ENCODE data around the gene SIT1.

The SIT1 gene

GRCh38 chr9:35609001-35609819 is 41.5 kb downstream of the SIT1 start:
- peak overlapping the region; percentile 14 for H3K9ac ChIP-seq (ENCODE audit: low read depth, low read length)
- no peaks in the 10 kb centered on the region for H3K27me3 ChIP-seq (ENCODE audit: control insufficient read depth, insufficient read depth, low read length)
- peak overlapping the region; percentile 6 for H3K4me2 ChIP-seq (ENCODE audit: low read length)
- peaks cover 27% of the 10 kb centered on the region for H3K36me3 ChIP-seq (ENCODE audit: insufficient read depth, low read length)
- no peak overlapping the region for H3K4me3 ChIP-seq (ENCODE audit: low read length)
- peaks cover 38% of the 10 kb centered on the region for H3K4me1 ChIP-seq (ENCODE audit: control insufficient read depth, insufficient read depth, low read length)
- H3K9me3 ChIP-seq (replicated peaks; ENCODE audit: low read length) = no peaks in the 10 kb centered on the region

GRCh38 chr9:35608221-35608620 is 42.5 kb downstream of the SIT1 start:
- H3K4me2 ChIP-seq (ENCODE audit: low read length) = no peak overlapping the region
- H3K9ac ChIP-seq (ENCODE audit: low read depth, low read length) = no peak overlapping the region
- H3K4me3 ChIP-seq (ENCODE audit: low read length) = no peak overlapping the region
- peaks cover 27% of the 10 kb centered on the region for H3K36me3 ChIP-seq (ENCODE audit: insufficient read depth, low read length)
- H3K27me3 ChIP-seq (ENCODE audit: control insufficient read depth, insufficient read depth, low read length) = no peaks in the 10 kb centered on the region
- H3K9me3 ChIP-seq (replicated peaks; ENCODE audit: low read length) = no peaks in the 10 kb centered on the region
- H3K4me1 ChIP-seq (ENCODE audit: control insufficient read depth, insufficient read depth, low read length) = peaks cover 43% of the 10 kb centered on the region

GRCh38 chr9:35606726-35607125 is 44.0 kb downstream of the SIT1 start:
- peak overlapping the region; percentile 69 for H3K4me3 ChIP-seq (ENCODE audit: low read length)

DNA sequence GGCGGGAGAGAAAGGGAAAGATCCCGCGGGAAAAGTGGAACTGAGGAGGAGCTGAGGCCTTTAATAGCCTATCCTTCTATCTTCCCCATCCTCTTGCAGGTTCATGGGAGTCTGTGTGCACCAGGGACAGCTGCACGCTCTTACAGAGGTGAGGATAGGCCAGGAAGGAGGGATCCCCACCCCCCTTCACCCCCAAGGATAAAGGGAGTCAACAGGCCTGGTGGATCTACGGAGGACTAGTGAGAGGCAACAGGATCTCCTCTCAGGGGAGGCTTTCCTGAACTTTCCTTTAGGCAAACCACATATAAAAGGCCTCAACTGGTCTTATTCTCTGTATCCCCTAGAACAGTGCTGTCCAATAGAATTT is 44.6 kb downstream of the SIT1 start:
- Histone ChIP-seq H3K9ac (ENCODE audit: low read depth, low read length) (peak overlapping the region; percentile 85), H3K4me2 (ENCODE audit: low read length) (peak overlapping the region; percentile 88), H3K9me3 (replicated peaks; ENCODE audit: low read length) (no peaks in the 10 kb centered on the region), H3K36me3 (ENCODE audit: insufficient read depth, low read length) (peaks cover 27% of the 10 kb centered on the region), H3K27me3 (ENCODE audit: control insufficient read depth, insufficient read depth, low read length) (no peaks in the 10 kb centered on the region), H3K4me3 (ENCODE audit: low read length) (peak overlapping the region; percentile 69), H3K4me1 (ENCODE audit: control insufficient read depth, insufficient read depth, low read length) (peaks cover 50% of the 10 kb centered on the region)

More at GRCh38 chr9:35606726-35607125, 44.0 kb downstream of the SIT1 start:
- peaks cover 50% of the 10 kb centered on the region for H3K4me1 ChIP-seq (ENCODE audit: control insufficient read depth, insufficient read depth, low read length)
- peaks cover 27% of the 10 kb centered on the region for H3K36me3 ChIP-seq (ENCODE audit: insufficient read depth, low read length)
- peak overlapping the region; percentile 88 for H3K4me2 ChIP-seq (ENCODE audit: low read length)
- no peaks in the 10 kb centered on the region for H3K27me3 ChIP-seq (ENCODE audit: control insufficient read depth, insufficient read depth, low read length)
- H3K9ac ChIP-seq (ENCODE audit: low read depth, low read length) = peak overlapping the region; percentile 85
- H3K9me3 ChIP-seq (replicated peaks; ENCODE audit: low read length) = no peaks in the 10 kb centered on the region

DNA sequence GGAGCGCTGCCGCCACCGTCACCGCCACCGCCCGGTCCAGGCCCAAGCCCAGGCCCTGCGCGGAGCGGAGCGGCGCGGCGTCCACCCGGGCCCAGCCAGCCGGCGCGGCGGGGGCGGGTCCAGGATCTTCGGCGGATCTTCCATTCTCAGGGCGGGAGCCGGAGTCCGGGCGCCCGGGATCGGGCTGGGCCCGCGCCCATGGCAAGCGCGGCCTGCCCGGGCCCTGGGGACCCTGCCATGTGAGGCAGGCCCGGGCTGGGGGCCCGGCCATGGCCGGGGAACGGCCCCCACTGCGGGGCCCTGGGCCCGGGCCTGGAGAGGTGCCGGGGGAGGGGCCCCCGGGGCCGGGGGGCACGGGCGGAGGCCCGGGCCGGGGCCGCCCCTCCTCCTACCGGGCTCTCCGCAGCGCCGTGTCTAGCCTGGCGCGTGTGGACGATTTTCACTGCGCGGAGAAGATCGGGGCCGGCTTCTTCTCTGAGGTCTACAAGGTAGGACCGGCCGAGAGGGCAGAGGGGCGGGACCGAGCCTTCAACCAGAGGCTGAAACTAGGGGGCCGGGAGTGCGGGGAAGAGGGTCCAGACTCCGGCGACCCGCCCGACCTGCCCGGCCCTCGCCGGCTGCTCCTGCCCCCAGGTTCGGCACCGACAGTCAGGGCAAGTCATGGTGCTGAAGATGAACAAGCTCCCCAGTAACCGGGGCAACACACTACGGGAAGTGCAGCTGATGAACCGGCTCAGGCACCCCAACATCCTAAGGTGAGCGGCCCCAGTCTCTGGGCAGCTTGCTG is 45.2 kb downstream of the SIT1 start:
- H3K4me1 ChIP-seq (ENCODE audit: control insufficient read depth, insufficient read depth, low read length) = peaks cover 50% of the 10 kb centered on the region

DNA sequence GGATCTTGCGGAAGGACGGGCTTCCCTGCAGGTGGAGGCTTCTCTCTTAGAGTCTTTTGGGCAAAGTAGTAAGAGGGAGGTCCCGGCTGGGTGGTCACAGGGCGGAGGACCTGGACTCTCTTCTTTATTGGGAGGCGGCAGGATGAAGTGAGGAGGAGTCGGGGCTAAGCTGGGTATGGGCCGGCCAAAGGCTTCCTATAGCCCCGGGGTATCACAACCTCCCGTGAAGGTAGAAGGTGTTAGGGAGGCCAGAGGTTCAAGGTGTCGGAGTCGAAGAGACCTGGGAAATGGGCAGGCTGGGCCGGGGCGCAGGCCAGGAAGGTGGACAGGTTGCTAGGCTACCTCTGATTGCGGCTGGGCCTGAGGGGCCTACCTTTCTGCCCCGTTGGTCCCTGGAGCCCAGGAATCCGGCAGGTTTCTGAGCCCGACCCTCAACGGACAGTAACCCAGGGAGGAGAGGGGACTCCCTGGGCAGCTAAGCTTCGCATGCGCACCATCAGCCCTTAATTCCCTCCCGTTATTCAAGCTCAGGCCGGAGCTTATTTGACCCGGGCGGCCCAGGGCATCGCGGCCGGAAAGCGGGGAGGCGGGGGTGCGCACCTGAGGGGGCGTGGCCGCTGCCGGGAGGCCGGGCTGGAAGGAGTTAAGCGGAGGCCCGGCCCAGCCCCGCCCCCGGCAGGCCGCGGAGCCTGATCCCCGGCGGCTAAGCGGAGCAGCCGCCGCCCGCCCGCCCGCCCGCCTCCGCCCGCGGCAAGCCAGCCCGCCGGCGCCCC is 46.0 kb downstream of the SIT1 start, which contains the start of gene TESK1:
TESK1 (plus strand) TSS at position 685 of the 773 bp plus-strand sequence. CDS start 358 bp downstream, outside the sequence.
- H3K4me1 ChIP-seq (ENCODE audit: control insufficient read depth, insufficient read depth, low read length) = peaks cover 44% of the 10 kb centered on the region
- H3K27me3 ChIP-seq (ENCODE audit: control insufficient read depth, insufficient read depth, low read length) = no peaks in the 10 kb centered on the region
- no peaks in the 10 kb centered on the region for H3K9me3 ChIP-seq (replicated peaks; ENCODE audit: low read length)
- H3K9ac ChIP-seq (ENCODE audit: low read depth, low read length) = peak within 1 kb of the TSS; percentile 85
- peaks cover 22% of the 10 kb centered on the region for H3K36me3 ChIP-seq (ENCODE audit: insufficient read depth, low read length)
- H3K4me2 ChIP-seq (ENCODE audit: low read length) = peak within 1 kb of the TSS; percentile 88
- H3K4me3 ChIP-seq (ENCODE audit: low read length) = peak within 1 kb of the TSS; percentile 69

More for the DNA sequence above, 45.2 kb downstream of the SIT1 start:
- H3K9ac ChIP-seq (ENCODE audit: low read depth, low read length) = peak overlapping the region; percentile 85
- peak overlapping the region; percentile 69 for H3K4me3 ChIP-seq (ENCODE audit: low read length)
- H3K36me3 ChIP-seq (ENCODE audit: insufficient read depth, low read length) = peaks cover 27% of the 10 kb centered on the region
- H3K4me2 ChIP-seq (ENCODE audit: low read length) = peak overlapping the region; percentile 88
- no peaks in the 10 kb centered on the region for H3K27me3 ChIP-seq (ENCODE audit: control insufficient read depth, insufficient read depth, low read length)
- no peaks in the 10 kb centered on the region for H3K9me3 ChIP-seq (replicated peaks; ENCODE audit: low read length)

GRCh38 chr9:35603986-35604577 is 46.6 kb downstream of the SIT1 start:
- Histone ChIP-seq H3K4me3 (ENCODE audit: low read length) (peak overlapping the region; percentile 69), H3K4me1 (ENCODE audit: control insufficient read depth, insufficient read depth, low read length) (peaks cover 37% of the 10 kb centered on the region), H3K4me2 (ENCODE audit: low read length) (peak overlapping the region; percentile 88), H3K9me3 (replicated peaks; ENCODE audit: low read length) (no peaks in the 10 kb centered on the region), H3K9ac (ENCODE audit: low read depth, low read length) (peak overlapping the region; percentile 76), H3K27me3 (ENCODE audit: control insufficient read depth, insufficient read depth, low read length) (no peaks in the 10 kb centered on the region), H3K36me3 (ENCODE audit: insufficient read depth, low read length) (peaks cover 17% of the 10 kb centered on the region)

DNA sequence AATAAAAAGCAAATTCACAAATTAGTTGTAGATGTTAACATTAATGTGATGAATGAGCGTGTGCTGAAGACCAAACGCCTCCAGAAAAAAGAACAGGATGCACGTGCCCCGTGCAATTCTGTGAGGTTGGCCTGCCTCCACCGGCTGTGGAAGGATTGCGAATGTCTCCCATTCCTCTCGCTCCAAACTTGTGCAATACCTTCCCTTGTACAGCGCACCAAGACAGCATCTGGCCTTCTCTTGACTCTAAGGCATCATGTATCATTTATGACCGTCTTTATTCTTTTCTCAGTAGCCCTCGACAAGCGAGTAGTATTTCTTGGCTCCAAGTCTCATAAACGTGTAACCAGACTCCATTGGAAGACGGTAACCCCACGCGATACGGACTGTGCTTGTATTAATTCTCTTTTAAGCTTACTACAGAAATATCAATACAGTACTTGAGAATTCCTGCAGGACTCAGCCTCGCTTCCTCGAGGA is 47.2 kb downstream of the SIT1 start:
- peaks cover 32% of the 10 kb centered on the region for H3K4me1 ChIP-seq (ENCODE audit: control insufficient read depth, insufficient read depth, low read length)
- H3K36me3 ChIP-seq (ENCODE audit: insufficient read depth, low read length) = peaks cover 12% of the 10 kb centered on the region
- H3K4me2 ChIP-seq (ENCODE audit: low read length) = peak overlapping the region; percentile 87
- H3K27me3 ChIP-seq (ENCODE audit: control insufficient read depth, insufficient read depth, low read length) = no peaks in the 10 kb centered on the region
- H3K9me3 ChIP-seq (replicated peaks; ENCODE audit: low read length) = no peaks in the 10 kb centered on the region
- peak overlapping the region; percentile 76 for H3K9ac ChIP-seq (ENCODE audit: low read depth, low read length)
- H3K4me3 ChIP-seq (ENCODE audit: low read length) = peak overlapping the region; percentile 67

GRCh38 chr9:35599763-35600604 is 50.7 kb downstream of the SIT1 start:
- Histone ChIP-seq H3K4me3 (ENCODE audit: low read length) (no peak overlapping the region), H3K27me3 (ENCODE audit: control insufficient read depth, insufficient read depth, low read length) (no peaks in the 10 kb centered on the region), H3K4me2 (ENCODE audit: low read length) (no peak overlapping the region), H3K9ac (ENCODE audit: low read depth, low read length) (no peak overlapping the region), H3K36me3 (ENCODE audit: insufficient read depth, low read length) (no peaks in the 10 kb centered on the region), H3K9me3 (replicated peaks; ENCODE audit: low read length) (no peaks in the 10 kb centered on the region), H3K4me1 (ENCODE audit: control insufficient read depth, insufficient read depth, low read length) (peaks cover 19% of the 10 kb centered on the region)

Measured in skeletal muscle satellite cell (primary cell).